Peyer's patch (tissue), 4 donors: ENCODE results near the gene HECTD4.

Source experiments
- POLR2A ChIP-seq, 2 donors: fragments of 450-650 bp; IDR thresholded peaks; one replicate each; pipeline ENCODE4 v1.5.1; 2017; ENCODE audit warnings: antibody characterized with exemption in 2 of 2, mild to moderate bottlenecking in 2 of 2, moderate library complexity in 2 of 2
- TF ChIP-seq, protein P1 (sequence below), 6 experiments: fragments of 450-650 bp in 4 of 6; fragments of 200-600 bp in 2 of 6; sonication (generic) in 1 of 6; IDR thresholded peaks; one replicate each; pipeline ENCODE4 v1.5.1; 2017 to 2019; ENCODE audit warnings: antibody characterized with exemption in 6 of 6, mild to moderate bottlenecking in 3 of 6, moderate library complexity in 1 of 6

DNA sequence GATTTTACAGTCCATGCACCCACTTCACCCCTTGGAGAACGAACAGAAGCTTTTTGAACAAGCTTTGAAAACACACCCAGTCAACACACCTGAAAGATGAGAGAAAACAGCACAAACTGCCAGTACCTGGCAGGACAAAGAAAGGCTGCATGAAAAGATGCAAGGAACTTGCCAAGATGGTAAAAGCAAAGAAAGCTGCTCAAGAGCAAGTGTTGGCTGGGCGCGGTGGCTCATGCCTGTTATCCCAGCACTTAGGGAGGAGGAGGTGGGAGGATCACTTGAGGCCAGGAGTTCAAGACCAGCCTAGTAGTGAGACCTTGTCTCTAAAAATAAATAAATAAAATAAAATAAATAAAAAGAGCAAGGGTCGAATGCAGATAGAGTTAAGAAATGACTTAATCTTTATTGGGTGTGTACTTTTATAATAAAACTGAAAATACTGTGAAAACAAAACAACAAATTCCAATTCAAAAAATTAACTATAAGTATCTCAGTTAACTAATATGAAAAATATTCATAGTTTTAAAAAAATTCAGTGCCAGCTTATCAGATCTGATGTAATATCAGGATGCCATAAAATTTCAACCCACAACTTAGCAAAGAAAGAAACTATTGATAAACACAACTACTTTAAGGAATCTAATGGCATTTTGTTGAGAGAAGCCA lies 59.2 kb downstream of the HECTD4 start:
- TF ChIP-seq, protein P1, sequence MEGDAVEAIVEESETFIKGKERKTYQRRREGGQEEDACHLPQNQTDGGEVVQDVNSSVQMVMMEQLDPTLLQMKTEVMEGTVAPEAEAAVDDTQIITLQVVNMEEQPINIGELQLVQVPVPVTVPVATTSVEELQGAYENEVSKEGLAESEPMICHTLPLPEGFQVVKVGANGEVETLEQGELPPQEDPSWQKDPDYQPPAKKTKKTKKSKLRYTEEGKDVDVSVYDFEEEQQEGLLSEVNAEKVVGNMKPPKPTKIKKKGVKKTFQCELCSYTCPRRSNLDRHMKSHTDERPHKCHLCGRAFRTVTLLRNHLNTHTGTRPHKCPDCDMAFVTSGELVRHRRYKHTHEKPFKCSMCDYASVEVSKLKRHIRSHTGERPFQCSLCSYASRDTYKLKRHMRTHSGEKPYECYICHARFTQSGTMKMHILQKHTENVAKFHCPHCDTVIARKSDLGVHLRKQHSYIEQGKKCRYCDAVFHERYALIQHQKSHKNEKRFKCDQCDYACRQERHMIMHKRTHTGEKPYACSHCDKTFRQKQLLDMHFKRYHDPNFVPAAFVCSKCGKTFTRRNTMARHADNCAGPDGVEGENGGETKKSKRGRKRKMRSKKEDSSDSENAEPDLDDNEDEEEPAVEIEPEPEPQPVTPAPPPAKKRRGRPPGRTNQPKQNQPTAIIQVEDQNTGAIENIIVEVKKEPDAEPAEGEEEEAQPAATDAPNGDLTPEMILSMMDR (IDR thresholded peaks at IDR 0.05) = no peak
- no peak for TF ChIP-seq POLR2A (IDR thresholded peaks at IDR 0.05)
